K562 (cell line): ENCODE data around the gene GATAD2B. TPM values are rescaled to one million over a fixed set of nuclear protein-coding genes. Genes with fewer than 3 reads are reported as not detected.

Source experiments
- ATF2 ChIP-seq: sonication (generic); formaldehyde crosslinking; IDR thresholded peaks from 2 replicates; pipeline ENCODE4 v1.8.1; 2022; ENCODE audit warnings: missing genetic modification reagents
- BACH1 ChIP-seq: fragments of 200-800 bp; sonication (Bioruptor generic); IDR thresholded peaks from 2 replicates; pipeline ENCODE4 v1.6.1; 2016; ENCODE audit warnings: missing genetic modification characterization, missing compliant biosample characterization
- CAMTA2 ChIP-seq: fragments of 250-450 bp; sonication (Bioruptor Pico); conservative IDR thresholded peaks from 2 replicates; pipeline ENCODE4 v1.5.1; 2022
- CEBPB ChIP-seq: fragments of 450-650 bp; IDR thresholded peaks from 2 replicates; pipeline ENCODE4 v1.6.1; 2016; ENCODE audit warnings: missing genetic modification characterization, missing compliant biosample characterization
- ETV1 ChIP-seq: fragments of 450-650 bp; conservative IDR thresholded peaks from 2 replicates; pipeline ENCODE4 v1.6.1; 2016; ENCODE audit warnings: missing genetic modification characterization, control low read depth, low read depth, missing compliant biosample characterization
- FOXA3 ChIP-seq, 2 experiments: fragments of 450-650 bp in 1 of 2; sonication (generic) in 1 of 2; formaldehyde crosslinking; IDR thresholded peaks in 1 of 2; conservative IDR thresholded peaks in 1 of 2; 2 replicates each; pipeline versions ENCODE4 v1.4.0 to v1.8.0; 2020 to 2022; ENCODE audit warnings: mild to moderate bottlenecking in 2 of 2, missing genetic modification reagents in 1 of 2
- HEY1 ChIP-seq: fragments of 250-450 bp; sonication (Bioruptor Pico); IDR thresholded peaks from 2 replicates; pipeline ENCODE4 v1.5.0; 2020; ENCODE audit warnings: mild to moderate bottlenecking, moderate library complexity, borderline replicate concordance
- HLTF ChIP-seq: fragments of 450-650 bp; IDR thresholded peaks from 2 replicates; pipeline ENCODE4 v1.6.1; 2016
- ILF3 ChIP-seq: fragments of 450-650 bp; IDR thresholded peaks from 2 replicates; pipeline ENCODE4 v1.6.1; 2018; ENCODE audit warnings: antibody characterized with exemption, mild to moderate bottlenecking, moderate library complexity, borderline replicate concordance
- MAFK ChIP-seq: IDR thresholded peaks from 2 replicates; pipeline ENCODE4 v1.6.1; 2011; ENCODE audit warnings: low read length, improper control_type of control experiment
- NR1H2 ChIP-seq: sonication (generic); formaldehyde crosslinking; IDR thresholded peaks from 2 replicates; pipeline ENCODE4 v1.4.0; 2020; ENCODE audit warnings: mild to moderate bottlenecking, missing genetic modification reagents
- NR2C1 ChIP-seq, 2 experiments: fragments of 450-650 bp; IDR thresholded peaks; 2 replicates each; pipeline ENCODE4 v1.6.1; 2017; ENCODE audit warnings: mild to moderate bottlenecking in 2 of 2, antibody characterized with exemption in 1 of 2, inconsistent platforms in 1 of 2, missing compliant biosample characterization in 1 of 2, missing genetic modification characterization in 1 of 2
- RCOR1 ChIP-seq, 2 experiments: IDR thresholded peaks; 2 replicates each; pipeline ENCODE4 v1.6.1; 2012; ENCODE audit warnings: low read depth in 2 of 2, low read length in 2 of 2, borderline replicate concordance in 1 of 2, improper control_type of control experiment in 1 of 2
- RNF2 ChIP-seq: sonication (generic); IDR thresholded peaks from 2 replicates; pipeline ENCODE4 v1.6.1; 2016
- TRIM28 ChIP-seq: fragments of 450-650 bp; IDR thresholded peaks from 2 replicates; pipeline ENCODE4 v1.6.1; 2017
- ZNF232 ChIP-seq: sonication (generic); formaldehyde crosslinking; IDR thresholded peaks from 2 replicates; pipeline ENCODE4 v1.8.0; 2022; ENCODE audit warnings: mild to moderate bottlenecking, missing genetic modification reagents
- ZNF347 ChIP-seq: fragments of 450-650 bp; formaldehyde crosslinking; IDR thresholded peaks from 2 replicates; pipeline ENCODE4 v1.4.0; 2020; ENCODE audit warnings: low read depth, mild to moderate bottlenecking, moderate library complexity
- ZNF589 ChIP-seq: fragments of 200-800 bp; sonication (Bioruptor generic); IDR thresholded peaks from 2 replicates; pipeline ENCODE4 v1.6.1; 2016; ENCODE audit warnings: low read depth, missing genetic modification characterization, missing compliant biosample characterization
- ZNF75A ChIP-seq: fragments of 450-650 bp; formaldehyde crosslinking; IDR thresholded peaks from 2 replicates; pipeline ENCODE4 v1.4.0; 2020; ENCODE audit warnings: mild to moderate bottlenecking
- polyA plus RNA-seq, 8 experiments: library from polyadenylated mRNA; depleted of rRNA in 4 of 8; stranded (reverse) in 5 of 8; unstranded in 3 of 8; fragments of >200 nt; fragmentation: Nextera tagmentation in 2 of 8; fragmentation: Illumina TruSeq in 1 of 8; extraction: Ambion mirVana in 2 of 8; extraction: Trizol in 1 of 8; gene quantifications; 2 replicates each; pipeline versions ENCODE4 v1.2.1 to v1.2.3, GENCODE V29; 2011 to 2014; ENCODE audit warnings: inconsistent platforms in 1 of 8, missing spikeins in 1 of 8
- total RNA-seq, 7 experiments: library from RNA; depleted of rRNA in 6 of 7; stranded (reverse); fragments of >200 nt in 6 of 7; fragmentation: Illumina TruSeq in 2 of 7; extraction: Trizol in 2 of 7; gene quantifications; 2 replicates each; pipeline versions ENCODE4 v1.2.1 to v1.2.3, GENCODE V29; 2011 to 2021; ENCODE audit warnings: low replicate concordance in 1 of 7
- TF ChIP-seq, protein P1 (sequence below): sonication (generic); formaldehyde crosslinking; IDR thresholded peaks from 2 replicates; pipeline ENCODE4 v1.8.0; 2022; ENCODE audit warnings: mild to moderate bottlenecking, missing genetic modification reagents
- TF ChIP-seq, protein P2 (sequence below): fragments of 250-450 bp; sonication (Bioruptor Pico); IDR thresholded peaks from 2 replicates; pipeline ENCODE4 v1.8.0; 2022; ENCODE audit warnings: inconsistent platforms, mild to moderate bottlenecking, moderate library complexity, borderline replicate concordance

GATAD2B gene
- total and polyA plus RNA-seq, 9 of the 15 experiments (the other 6 are each of a cell fraction or from before 2014, with no cell fraction given): 1.5 to 40.2 (median 4.9) TPM

- TF ChIP-seq, protein P1, sequence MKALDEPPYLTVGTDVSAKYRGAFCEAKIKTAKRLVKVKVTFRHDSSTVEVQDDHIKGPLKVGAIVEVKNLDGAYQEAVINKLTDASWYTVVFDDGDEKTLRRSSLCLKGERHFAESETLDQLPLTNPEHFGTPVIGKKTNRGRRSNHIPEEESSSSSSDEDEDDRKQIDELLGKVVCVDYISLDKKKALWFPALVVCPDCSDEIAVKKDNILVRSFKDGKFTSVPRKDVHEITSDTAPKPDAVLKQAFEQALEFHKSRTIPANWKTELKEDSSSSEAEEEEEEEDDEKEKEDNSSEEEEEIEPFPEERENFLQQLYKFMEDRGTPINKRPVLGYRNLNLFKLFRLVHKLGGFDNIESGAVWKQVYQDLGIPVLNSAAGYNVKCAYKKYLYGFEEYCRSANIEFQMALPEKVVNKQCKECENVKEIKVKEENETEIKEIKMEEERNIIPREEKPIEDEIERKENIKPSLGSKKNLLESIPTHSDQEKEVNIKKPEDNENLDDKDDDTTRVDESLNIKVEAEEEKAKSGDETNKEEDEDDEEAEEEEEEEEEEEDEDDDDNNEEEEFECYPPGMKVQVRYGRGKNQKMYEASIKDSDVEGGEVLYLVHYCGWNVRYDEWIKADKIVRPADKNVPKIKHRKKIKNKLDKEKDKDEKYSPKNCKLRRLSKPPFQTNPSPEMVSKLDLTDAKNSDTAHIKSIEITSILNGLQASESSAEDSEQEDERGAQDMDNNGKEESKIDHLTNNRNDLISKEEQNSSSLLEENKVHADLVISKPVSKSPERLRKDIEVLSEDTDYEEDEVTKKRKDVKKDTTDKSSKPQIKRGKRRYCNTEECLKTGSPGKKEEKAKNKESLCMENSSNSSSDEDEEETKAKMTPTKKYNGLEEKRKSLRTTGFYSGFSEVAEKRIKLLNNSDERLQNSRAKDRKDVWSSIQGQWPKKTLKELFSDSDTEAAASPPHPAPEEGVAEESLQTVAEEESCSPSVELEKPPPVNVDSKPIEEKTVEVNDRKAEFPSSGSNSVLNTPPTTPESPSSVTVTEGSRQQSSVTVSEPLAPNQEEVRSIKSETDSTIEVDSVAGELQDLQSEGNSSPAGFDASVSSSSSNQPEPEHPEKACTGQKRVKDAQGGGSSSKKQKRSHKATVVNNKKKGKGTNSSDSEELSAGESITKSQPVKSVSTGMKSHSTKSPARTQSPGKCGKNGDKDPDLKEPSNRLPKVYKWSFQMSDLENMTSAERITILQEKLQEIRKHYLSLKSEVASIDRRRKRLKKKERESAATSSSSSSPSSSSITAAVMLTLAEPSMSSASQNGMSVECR (CRISPR knock-in tag): peak; percentile 72
- TF ChIP-seq, protein P2, sequence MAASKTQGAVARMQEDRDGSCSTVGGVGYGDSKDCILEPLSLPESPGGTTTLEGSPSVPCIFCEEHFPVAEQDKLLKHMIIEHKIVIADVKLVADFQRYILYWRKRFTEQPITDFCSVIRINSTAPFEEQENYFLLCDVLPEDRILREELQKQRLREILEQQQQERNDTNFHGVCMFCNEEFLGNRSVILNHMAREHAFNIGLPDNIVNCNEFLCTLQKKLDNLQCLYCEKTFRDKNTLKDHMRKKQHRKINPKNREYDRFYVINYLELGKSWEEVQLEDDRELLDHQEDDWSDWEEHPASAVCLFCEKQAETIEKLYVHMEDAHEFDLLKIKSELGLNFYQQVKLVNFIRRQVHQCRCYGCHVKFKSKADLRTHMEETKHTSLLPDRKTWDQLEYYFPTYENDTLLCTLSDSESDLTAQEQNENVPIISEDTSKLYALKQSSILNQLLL (CRISPR knock-in tag): no peak
- 0 out of 2 replicates have a peak, but pooled peaks have one; percentile 22 for TF ChIP-seq ZNF232
- no peak for TF ChIP-seq ZNF75A (CRISPR knock-in tag)
- no peak for TF ChIP-seq RCOR1 (IDR thresholded peaks at IDR 0.05; ENCODE audit: borderline replicate concordance in 1 of 2, low read depth in 2 of 2, low read length in 2 of 2)
- no peak for TF ChIP-seq HEY1 (CRISPR knock-in tag)
- peak; percentile 80; the same call in 1 of the 2 replicates for TF ChIP-seq BACH1 (tag)
- 0 out of 2 replicates have a peak, but pooled peaks have one; percentile 17 for TF ChIP-seq CAMTA2 (CRISPR knock-in tag)
- no peak for TF ChIP-seq ATF2
- TF ChIP-seq NR1H2 (CRISPR knock-in tag): no peak
- 0 out of 2 replicates have a peak, but pooled peaks have one; percentile 53 for TF ChIP-seq HLTF
- peak; percentile 51; the same call in 1 of the 2 replicates for TF ChIP-seq ZNF589 (CRISPR knock-in tag)
- TF ChIP-seq MAFK: peak; percentile 37; the same call in 1 of the 2 replicates
- no peak for TF ChIP-seq TRIM28
- TF ChIP-seq ETV1: peak; percentile 95
- no peak for TF ChIP-seq FOXA3 (CRISPR knock-in tag; conservative IDR thresholded peaks at IDR 0.05 in 1 of 2, IDR thresholded peaks at IDR 0.05 in 1 of 2)
- TF ChIP-seq ILF3: no peak
- peak; percentile 98 for TF ChIP-seq NR2C1 (IDR thresholded peaks at IDR 0.05)
- peak; percentile 99 for TF ChIP-seq NR2C1 (tag; IDR thresholded peaks at IDR 0.05)
- no peak for TF ChIP-seq ZNF347 (CRISPR knock-in tag)
- TF ChIP-seq CEBPB (tag): no peak
- 0 out of 2 replicates have a peak, but pooled peaks have one; percentile 63 for TF ChIP-seq RNF2
These were observed 35.6 kb upstream of the GATAD2B start, which contains the start of gene CRTC2 (continued) for GRCh38 chr1:153958111-153958960.
